T-helper 1 cell treated with Interleukin-12 subunit alpha and Interleukin-12 subunit beta and Interleukin-4 antibody, amounts not matched to agents 30 μg/mL and 1 μg/mL, for 36 hours (primary cell): ENCODE measurements around the gene ITFG1.

ENCODE experiments used
- H3K27ac Mint-ChIP-seq: one replicate; pipeline ENCODE4 v1.8.0; 2021; ENCODE audit warnings: mild to moderate bottlenecking, mixed read lengths
- H3K27me3 Mint-ChIP-seq: one replicate; pipeline ENCODE4 v1.8.0; 2021; ENCODE audit warnings: low read depth, mixed read lengths
- H3K36me3 Mint-ChIP-seq: one replicate; pipeline ENCODE4 v1.8.0; 2021; ENCODE audit warnings: low read depth, mixed read lengths
- H3K4me1 Mint-ChIP-seq: one replicate; pipeline ENCODE4 v1.8.0; 2021; ENCODE audit warnings: low read depth, mixed read lengths
- H3K4me3 Mint-ChIP-seq: one replicate; pipeline ENCODE4 v1.8.0; 2021; ENCODE audit warnings: mild to moderate bottlenecking, moderate library complexity, mixed read lengths
- H3K9me3 Mint-ChIP-seq: one replicate; pipeline ENCODE4 v1.8.0; 2021; ENCODE audit warnings: mixed read lengths

Gene ITFG1

GRCh38 chr16:47413041-47413440 lies 47.8 kb downstream of the ITFG1 start:
- Mint-ChIP-seq H3K27ac (no peak overlapping the region), H3K27me3 (no peaks in the 10 kb centered on the region), H3K9me3 (no peaks in the 10 kb centered on the region), H3K4me1 (peaks cover 5% of the 10 kb centered on the region), H3K4me3 (no peak overlapping the region), H3K36me3 (peaks cover 4% of the 10 kb centered on the region)

DNA sequence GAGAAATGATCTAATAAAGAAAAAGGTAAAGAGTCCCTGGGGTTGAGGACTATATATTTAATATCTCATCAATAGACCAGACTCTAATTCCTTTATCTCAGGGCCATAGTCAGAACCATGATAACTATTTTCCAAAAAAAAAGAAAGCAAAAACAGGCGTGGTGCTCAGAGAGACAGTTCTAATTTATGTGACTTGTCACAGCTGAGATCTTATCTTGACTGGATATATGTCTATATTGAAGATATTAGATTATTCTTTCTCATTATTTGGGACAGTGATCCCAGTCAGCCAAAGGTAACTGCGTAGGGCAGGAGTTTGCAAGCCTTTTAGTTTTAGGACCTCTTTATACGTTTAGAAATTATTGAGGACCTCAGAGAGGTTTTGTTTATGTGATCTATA lies 52.4 kb downstream of the ITFG1 start:
- Mint-ChIP-seq H3K27me3 (no peaks in the 10 kb centered on the region), H3K9me3 (no peaks in the 10 kb centered on the region), H3K27ac (no peak overlapping the region), H3K4me1 (peaks cover 5% of the 10 kb centered on the region), H3K36me3 (peaks cover 5% of the 10 kb centered on the region), H3K4me3 (no peak overlapping the region)

GRCh38 chr16:47395733-47396498 lies 64.9 kb downstream of the ITFG1 start:
- H3K9me3 Mint-ChIP-seq = no peaks in the 10 kb centered on the region
- peaks cover 5% of the 10 kb centered on the region for H3K4me1 Mint-ChIP-seq
- no peak overlapping the region for H3K4me3 Mint-ChIP-seq
- H3K27me3 Mint-ChIP-seq = no peaks in the 10 kb centered on the region
- no peak overlapping the region for H3K27ac Mint-ChIP-seq
- H3K36me3 Mint-ChIP-seq = peaks cover 3% of the 10 kb centered on the region

- no peaks in the 10 kb centered on the region for H3K9me3 Mint-ChIP-seq
- no peak overlapping the region for H3K27ac Mint-ChIP-seq
- peaks cover 3% of the 10 kb centered on the region for H3K36me3 Mint-ChIP-seq
- H3K4me1 Mint-ChIP-seq = peaks cover 5% of the 10 kb centered on the region
- no peak overlapping the region for H3K4me3 Mint-ChIP-seq
- no peaks in the 10 kb centered on the region for H3K27me3 Mint-ChIP-seq
Observed at GRCh38 chr16:47392081-47392480, 68.8 kb downstream of the ITFG1 start.

GRCh38 chr16:47388705-47389104 lies 72.2 kb downstream of the ITFG1 start:
- Mint-ChIP-seq H3K36me3 (no peaks in the 10 kb centered on the region), H3K4me3 (no peak overlapping the region), H3K4me1 (peaks cover 5% of the 10 kb centered on the region), H3K27me3 (no peaks in the 10 kb centered on the region), H3K9me3 (no peaks in the 10 kb centered on the region), H3K27ac (no peak overlapping the region)

DNA sequence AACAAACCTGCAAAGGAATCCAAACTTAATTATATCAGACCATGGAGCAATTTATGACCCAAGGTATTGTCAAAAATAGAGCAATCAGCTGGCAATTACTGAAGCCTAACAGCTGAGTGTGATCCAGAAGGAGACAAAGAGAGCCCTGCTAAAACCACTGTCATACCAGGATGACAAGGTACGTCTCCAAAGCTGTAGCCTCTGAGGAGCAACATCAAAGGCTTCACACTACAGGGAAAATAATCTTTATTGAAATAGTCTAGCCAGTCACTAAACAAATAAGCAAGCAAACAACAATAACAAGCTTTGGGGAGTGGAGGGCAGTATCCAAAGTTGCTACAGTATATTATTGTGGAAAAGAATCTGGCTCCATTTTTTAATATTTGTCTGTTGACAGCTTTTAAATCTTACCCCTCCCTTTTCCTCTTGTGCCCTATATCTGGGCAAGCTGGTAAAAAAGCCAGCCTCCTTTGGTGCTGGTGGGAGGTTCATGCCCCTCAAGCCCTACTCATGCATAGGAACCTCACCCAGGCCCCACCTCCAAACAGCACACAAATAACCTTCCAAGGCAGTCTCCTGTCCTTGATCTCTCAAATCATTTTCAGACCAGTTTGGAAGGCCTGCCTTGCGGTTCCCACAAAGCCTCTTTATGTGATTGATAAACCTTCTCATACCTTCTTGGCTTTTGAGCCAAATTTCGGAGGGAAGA lies 73.7 kb downstream of the ITFG1 start:
- Mint-ChIP-seq H3K27me3 (no peaks in the 10 kb centered on the region), H3K4me1 (peaks cover 4% of the 10 kb centered on the region), H3K4me3 (no peak overlapping the region), H3K27ac (no peak overlapping the region), H3K9me3 (no peaks in the 10 kb centered on the region), H3K36me3 (no peaks in the 10 kb centered on the region)

DNA sequence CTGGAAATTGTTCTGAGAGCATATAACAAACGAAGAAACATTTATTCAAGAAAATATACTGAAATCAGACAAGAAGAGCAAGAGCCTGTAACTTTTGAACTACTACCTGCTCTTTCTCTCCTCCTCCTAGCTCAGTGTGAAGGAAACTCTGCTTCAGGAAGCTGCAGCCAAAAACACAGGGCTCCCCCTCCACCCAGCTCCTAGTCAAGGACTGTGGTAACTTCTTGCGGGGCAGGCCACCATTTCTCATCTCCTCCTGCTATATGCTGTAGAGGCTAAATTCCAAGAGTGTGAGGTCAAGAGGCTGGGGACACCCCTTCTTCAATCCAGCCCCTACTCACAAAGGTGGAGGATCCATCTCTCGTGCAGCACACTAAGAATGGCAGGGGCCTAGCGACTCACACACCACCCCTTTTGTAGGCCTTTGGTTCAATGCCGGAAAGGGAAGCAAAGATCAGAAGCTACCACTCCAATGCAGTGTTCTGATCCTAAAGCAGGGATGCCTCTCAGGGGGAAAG lies 74.6 kb downstream of the ITFG1 start:
- H3K4me1 Mint-ChIP-seq = no peaks in the 10 kb centered on the region
- H3K4me3 Mint-ChIP-seq = no peak overlapping the region
- no peaks in the 10 kb centered on the region for H3K9me3 Mint-ChIP-seq
- H3K27me3 Mint-ChIP-seq = no peaks in the 10 kb centered on the region
- H3K27ac Mint-ChIP-seq = no peak overlapping the region
- H3K36me3 Mint-ChIP-seq = no peaks in the 10 kb centered on the region

DNA sequence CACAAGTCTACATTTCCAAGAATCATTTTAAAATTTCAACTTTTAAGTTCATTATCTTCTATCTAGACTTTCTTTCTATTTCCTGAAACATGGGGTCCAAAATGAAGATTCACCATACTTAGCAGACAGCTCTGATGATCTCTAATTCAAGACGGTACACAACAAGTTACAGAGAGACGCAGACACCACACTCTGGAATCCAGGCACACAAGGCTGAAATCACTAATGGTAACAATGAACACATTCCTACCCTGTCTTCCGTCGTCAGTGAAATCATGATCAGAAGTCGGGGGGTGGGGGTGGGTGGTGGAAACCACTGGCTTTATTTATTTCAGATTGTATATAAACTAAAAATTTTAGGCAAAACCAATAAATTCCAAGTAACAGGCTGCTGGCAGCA lies 78.5 kb downstream of the ITFG1 start:
- H3K27ac Mint-ChIP-seq = no peak overlapping the region

DNA sequence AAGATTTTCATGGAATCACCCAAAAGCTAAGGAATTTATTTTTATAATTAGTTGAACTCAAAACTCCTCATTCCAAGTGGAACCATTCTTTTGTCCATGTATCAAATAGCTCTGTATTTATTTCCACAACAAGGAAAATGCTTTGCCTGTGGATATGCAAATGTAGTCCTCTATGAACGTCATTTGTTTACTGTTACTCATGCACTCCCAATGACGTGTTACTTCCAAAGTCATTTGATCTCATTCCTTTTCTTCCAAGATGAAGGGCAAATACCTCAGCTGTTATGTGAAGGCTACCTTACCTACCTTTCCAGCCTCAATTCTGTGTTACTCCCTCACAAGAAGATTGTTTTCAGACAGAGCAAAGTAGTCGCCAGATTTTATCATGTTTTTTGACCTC lies 83.7 kb downstream of the ITFG1 start:
- H3K27me3 Mint-ChIP-seq = no peaks in the 10 kb centered on the region
- no peaks in the 10 kb centered on the region for H3K4me1 Mint-ChIP-seq
- peaks cover 3% of the 10 kb centered on the region for H3K9me3 Mint-ChIP-seq
- H3K4me3 Mint-ChIP-seq = no peak overlapping the region
- H3K27ac Mint-ChIP-seq = no peak overlapping the region
- peaks cover 7% of the 10 kb centered on the region for H3K36me3 Mint-ChIP-seq

More for the DNA sequence above, 78.5 kb downstream of the ITFG1 start:
- Mint-ChIP-seq H3K9me3 (no peaks in the 10 kb centered on the region), H3K27me3 (no peaks in the 10 kb centered on the region), H3K4me3 (no peak overlapping the region), H3K4me1 (no peaks in the 10 kb centered on the region), H3K36me3 (no peaks in the 10 kb centered on the region)

DNA sequence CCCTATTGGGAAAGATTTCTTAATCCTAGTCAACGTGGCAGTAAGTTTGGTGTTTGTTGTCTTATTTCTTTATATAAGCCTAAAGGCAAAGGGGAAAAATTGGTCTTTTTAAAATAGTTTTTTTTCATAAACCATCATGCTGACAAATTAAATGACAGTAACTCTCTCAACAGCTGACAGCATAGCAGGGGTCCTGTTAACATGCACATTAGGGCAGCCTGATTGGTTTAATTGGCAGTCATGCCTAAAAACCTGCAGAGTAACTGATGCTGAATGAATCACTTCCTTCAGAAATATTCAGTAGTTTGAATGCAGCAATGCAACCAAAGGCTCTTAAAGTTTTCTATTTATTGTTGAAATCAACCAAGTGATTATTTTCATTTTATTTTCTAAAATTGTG lies 85.4 kb downstream of the ITFG1 start:
- Mint-ChIP-seq H3K27me3 (no peaks in the 10 kb centered on the region), H3K9me3 (peaks cover 3% of the 10 kb centered on the region), H3K36me3 (peaks cover 12% of the 10 kb centered on the region), H3K27ac (no peak overlapping the region), H3K4me3 (no peak overlapping the region), H3K4me1 (no peaks in the 10 kb centered on the region)

DNA sequence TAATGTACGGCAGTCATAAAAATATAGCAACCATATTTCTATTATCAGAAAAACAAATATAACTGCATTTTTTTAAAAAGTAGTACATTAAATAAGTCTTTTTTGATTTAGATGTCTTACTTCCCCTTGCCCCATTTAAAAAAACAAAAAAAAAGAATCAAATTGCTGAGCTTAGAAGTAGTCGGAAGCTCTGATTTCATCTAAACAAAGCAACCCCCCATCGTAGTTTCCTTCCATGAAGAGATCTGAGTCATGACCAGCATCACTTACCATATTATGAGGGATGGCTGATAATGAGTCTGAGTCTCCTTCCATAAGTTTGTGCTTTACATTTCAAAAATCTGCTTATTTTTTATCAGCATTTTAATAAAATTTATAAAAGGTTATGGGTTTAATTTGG lies 86.2 kb downstream of the ITFG1 start:
- Mint-ChIP-seq H3K27ac (no peak overlapping the region), H3K4me1 (no peaks in the 10 kb centered on the region), H3K27me3 (no peaks in the 10 kb centered on the region), H3K9me3 (peaks cover 3% of the 10 kb centered on the region), H3K4me3 (no peak overlapping the region), H3K36me3 (peaks cover 12% of the 10 kb centered on the region)

GRCh38 chr16:47371271-47372014 lies 89.4 kb downstream of the ITFG1 start:
- Mint-ChIP-seq H3K27ac (no peak overlapping the region), H3K4me1 (no peaks in the 10 kb centered on the region), H3K9me3 (peaks cover 3% of the 10 kb centered on the region), H3K36me3 (peaks cover 12% of the 10 kb centered on the region), H3K27me3 (no peaks in the 10 kb centered on the region), H3K4me3 (no peak overlapping the region)

DNA sequence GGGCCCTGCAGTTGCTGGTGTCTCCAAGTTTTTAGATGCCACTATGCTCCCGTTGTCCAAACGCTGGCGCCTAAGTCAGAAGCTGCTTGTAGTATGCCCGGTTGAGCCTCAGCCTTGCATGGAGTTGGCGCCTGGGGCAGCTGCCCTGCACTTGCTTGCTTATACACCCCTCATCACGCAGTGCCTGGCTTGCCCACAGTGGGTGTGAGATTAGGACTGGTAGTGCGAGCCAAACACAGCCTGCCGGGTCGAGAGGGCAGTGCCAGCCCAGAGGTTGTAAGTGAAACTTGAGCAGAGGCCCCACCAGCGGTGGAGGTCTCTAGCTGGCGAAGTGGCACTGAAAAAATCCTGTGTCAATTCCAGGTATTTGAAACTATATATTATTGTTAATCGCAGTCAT lies 90.3 kb downstream of the ITFG1 start:
- Mint-ChIP-seq H3K27me3 (no peaks in the 10 kb centered on the region), H3K36me3 (peaks cover 13% of the 10 kb centered on the region), H3K4me3 (no peak overlapping the region), H3K9me3 (peaks cover 3% of the 10 kb centered on the region), H3K27ac (no peak overlapping the region), H3K4me1 (no peaks in the 10 kb centered on the region)

GRCh38 chr16:47366228-47366627 lies 94.6 kb downstream of the ITFG1 start:
- no peaks in the 10 kb centered on the region for H3K4me1 Mint-ChIP-seq
- H3K36me3 Mint-ChIP-seq = peaks cover 6% of the 10 kb centered on the region
- H3K4me3 Mint-ChIP-seq = no peak overlapping the region
- no peak overlapping the region for H3K27ac Mint-ChIP-seq
- no peaks in the 10 kb centered on the region for H3K9me3 Mint-ChIP-seq
- H3K27me3 Mint-ChIP-seq = no peaks in the 10 kb centered on the region
